Duodenal mucosa (tissue), 2 donors: ENCODE results near the gene MAP3K13.

Experiments used
- H3K27ac ChIP-seq: one replicate; pipeline ENCODE4 v1.7.0; 2013; ENCODE audit warnings: low read depth, low read length
- H3K27me3 ChIP-seq, 2 donors: one replicate each; pipeline ENCODE4 v1.7.0; 2013; ENCODE audit warnings: low read length in 2 of 2, control low read depth in 1 of 2; ENCODE audit not compliant: insufficient read depth in 2 of 2, control insufficient read depth in 1 of 2
- H3K36me3 ChIP-seq, 2 donors: one replicate each; pipeline ENCODE4 v1.7.0; 2013; ENCODE audit warnings: low read length in 2 of 2, control low read depth in 1 of 2; ENCODE audit not compliant: insufficient read depth in 2 of 2, control insufficient read depth in 1 of 2
- H3K4me1 ChIP-seq, 2 donors: one replicate each; pipeline ENCODE4 v1.7.0; 2013; ENCODE audit warnings: low read length in 2 of 2, control low read depth in 1 of 2; ENCODE audit not compliant: insufficient read depth in 2 of 2, control insufficient read depth in 1 of 2
- H3K4me3 ChIP-seq, 2 donors: one replicate each; pipeline ENCODE4 v1.7.0; 2013; ENCODE audit warnings: low read length in 2 of 2, low read depth in 1 of 2
- H3K9ac ChIP-seq, 2 donors: one replicate each; pipeline ENCODE4 v1.7.0; 2013; ENCODE audit warnings: low read length in 2 of 2, low read depth in 1 of 2
- H3K9me3 ChIP-seq, 2 donors: one replicate each; pipeline ENCODE4 v1.7.0; 2013; ENCODE audit warnings: low read length in 2 of 2, control low read depth in 1 of 2; ENCODE audit not compliant: control insufficient read depth in 1 of 2

The MAP3K13 gene

DNA sequence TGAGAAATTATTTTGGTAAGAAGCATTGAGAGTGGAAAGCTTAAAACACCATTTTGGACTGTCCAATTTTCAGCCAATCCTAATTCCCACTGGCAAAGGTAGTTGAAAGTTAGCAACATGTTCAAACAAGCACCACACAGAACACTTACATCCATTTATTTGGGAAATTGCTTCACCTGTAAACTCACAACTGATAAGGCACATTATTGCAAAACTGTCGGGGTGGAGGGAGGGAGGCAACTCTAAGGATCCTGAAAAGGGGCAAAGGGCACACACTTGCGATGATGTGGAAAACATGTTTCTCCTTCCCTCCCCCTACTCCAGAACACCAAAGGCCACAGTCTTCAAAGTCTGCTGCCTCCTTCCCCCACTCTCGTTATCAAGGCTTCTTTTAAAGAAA is 126.5 kb downstream of the MAP3K13 start:
- Histone ChIP-seq H3K27ac (no peak overlapping the region), H3K27me3 (no peaks in the 10 kb centered on the region), H3K36me3 (peaks cover 37 to 79% of the 10 kb centered on the region in 2 donors), H3K4me1 (peaks cover 15 to 19% of the 10 kb centered on the region in 2 donors), H3K4me3 (no peak overlapping the region), H3K9ac (no peak overlapping the region), H3K9me3 (no peaks in the 10 kb centered on the region)

DNA sequence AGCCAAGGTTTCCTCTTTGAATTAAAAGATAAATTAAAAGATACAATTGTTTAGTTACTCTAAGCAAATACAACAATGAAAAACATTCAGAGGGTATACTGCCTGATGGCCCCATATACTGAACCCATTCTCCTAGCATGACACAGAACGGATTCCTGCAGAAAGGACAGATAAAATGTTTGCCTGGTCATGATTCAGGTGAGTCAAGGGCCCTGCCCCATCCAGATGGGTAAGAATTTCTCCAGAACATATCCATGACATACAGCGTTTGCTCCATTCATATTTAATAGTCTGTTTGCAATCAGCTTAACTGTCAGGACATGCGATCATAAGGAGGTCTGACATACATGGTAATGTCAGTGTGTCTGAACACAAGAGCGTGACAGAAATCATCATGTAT is 127.3 kb downstream of the MAP3K13 start:
- no peak overlapping the region for H3K27ac ChIP-seq
- H3K4me1 ChIP-seq = peaks cover 15 to 19% of the 10 kb centered on the region in 2 donors
- H3K36me3 ChIP-seq = peaks cover 44 to 81% of the 10 kb centered on the region in 2 donors

DNA sequence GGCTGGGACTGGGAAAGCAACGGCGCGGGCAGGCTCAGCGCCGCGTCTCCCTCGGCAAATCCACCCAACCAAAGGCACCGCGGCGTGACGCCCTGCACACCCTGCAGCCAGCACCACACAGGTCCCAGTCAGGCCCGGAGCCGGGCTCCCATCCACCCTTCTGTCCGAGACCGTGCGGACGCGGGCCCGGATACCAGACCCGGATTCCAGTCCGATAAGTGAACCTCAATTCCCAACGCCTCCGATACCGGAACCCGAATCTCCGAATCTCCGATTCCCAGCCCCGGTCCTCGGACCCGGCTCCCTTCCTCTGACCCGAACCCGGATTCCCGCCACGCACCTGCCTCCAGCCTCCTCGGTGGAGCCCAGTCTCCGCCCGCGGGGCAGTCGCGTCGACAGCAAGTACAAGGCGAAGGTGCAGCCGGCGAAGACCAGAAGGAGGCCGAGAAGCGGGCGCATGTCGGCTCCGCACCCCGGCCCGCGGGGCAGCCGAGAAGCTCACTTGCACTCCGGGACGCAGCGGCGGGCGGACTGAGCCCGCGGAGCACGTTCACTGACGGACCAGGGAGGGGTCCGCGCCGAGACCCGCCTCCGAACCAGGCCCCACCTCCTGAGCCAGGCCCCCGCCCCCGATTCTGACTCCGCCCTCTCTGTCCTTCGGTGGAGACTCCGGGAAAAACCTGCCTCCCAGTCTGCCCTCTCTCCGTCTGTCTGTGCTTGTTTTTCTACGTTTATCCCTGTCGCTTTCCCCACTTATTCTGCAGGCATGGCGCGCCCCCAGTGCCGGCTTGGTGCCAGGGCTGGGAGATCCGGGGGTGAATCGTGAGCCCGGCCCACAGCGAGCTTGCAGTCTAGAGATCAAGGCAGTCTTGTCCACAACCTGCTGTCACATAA is 135.8 kb downstream of the MAP3K13 start, which contains the start of gene TMEM41A:
Gene TMEM41A, minus strand, starts transcription at position 533 of the 894 bp plus-strand sequence. Its CDS starts 74 bp downstream, at position 459.
- H3K27ac ChIP-seq = peak within 1 kb of the TSS; percentile 93
- peak within 1 kb of the TSS; percentile 96 to 98 for H3K9ac ChIP-seq
- H3K4me3 ChIP-seq = peak within 1 kb of the TSS; percentile 88 to 93
- H3K27me3 ChIP-seq = no peaks in the 10 kb centered on the region
- H3K36me3 ChIP-seq = peaks cover 30 to 33% of the 10 kb centered on the region in 2 donors
- H3K4me1 ChIP-seq = peaks cover 37 to 41% of the 10 kb centered on the region in 2 donors
- H3K9me3 ChIP-seq = no peaks in the 10 kb centered on the region

More for the DNA sequence above, 127.3 kb downstream of the MAP3K13 start:
- Histone ChIP-seq H3K9me3 (no peaks in the 10 kb centered on the region), H3K4me3 (no peak overlapping the region), H3K9ac (no peak overlapping the region), H3K27me3 (no peaks in the 10 kb centered on the region)

DNA sequence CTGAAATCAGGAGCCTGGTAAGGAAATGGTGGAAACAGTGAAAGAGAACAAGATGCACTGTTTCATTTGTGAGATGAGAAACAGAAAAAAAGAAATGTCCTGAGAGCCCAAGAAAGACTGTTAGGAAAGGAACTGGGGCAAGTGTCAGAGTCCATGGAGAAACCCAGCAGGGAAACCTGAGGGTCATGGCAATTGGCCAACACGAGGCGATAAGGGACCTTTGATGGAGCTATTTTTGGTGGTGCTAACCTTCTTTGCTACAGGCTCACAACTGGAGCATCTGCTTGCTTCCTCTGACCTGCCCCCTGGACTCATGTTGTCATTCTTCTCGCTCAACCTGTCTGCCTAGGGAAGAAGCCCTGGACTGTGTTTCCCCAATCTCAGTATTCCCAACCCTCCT is 140.1 kb downstream of the MAP3K13 start:
- Histone ChIP-seq H3K27ac (no peak overlapping the region), H3K9me3 (no peaks in the 10 kb centered on the region), H3K27me3 (no peaks in the 10 kb centered on the region), H3K4me3 (peak overlapping the region in 1 of 2 donors; percentile 23), H3K36me3 (peaks cover under 1 to 2% of the 10 kb centered on the region in 2 donors), H3K9ac (no peak overlapping the region), H3K4me1 (peaks cover 21 to 25% of the 10 kb centered on the region in 2 donors)

DNA sequence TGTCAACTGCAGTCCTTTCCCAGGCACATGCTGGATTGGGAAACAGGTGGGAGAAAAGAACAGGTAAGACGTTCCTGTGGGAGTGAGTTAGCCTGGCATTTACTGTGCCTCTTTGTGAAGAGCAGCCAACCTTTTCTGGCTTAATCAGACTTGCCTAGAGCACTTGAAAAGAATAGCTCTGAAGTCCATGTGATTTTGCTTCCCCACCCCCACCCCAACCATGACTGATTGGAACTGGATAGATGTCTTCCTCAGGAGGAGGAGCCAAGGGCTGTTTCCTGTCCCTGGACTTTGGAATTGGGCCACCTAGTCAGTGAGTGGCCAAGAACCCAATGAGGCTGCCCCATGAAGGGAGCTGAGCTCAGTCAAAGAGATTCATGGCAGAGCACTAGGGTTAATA is 140.6 kb downstream of the MAP3K13 start:
- Histone ChIP-seq H3K27me3 (no peaks in the 10 kb centered on the region), H3K27ac (no peak overlapping the region), H3K4me1 (peaks cover 21 to 25% of the 10 kb centered on the region in 2 donors)

DNA sequence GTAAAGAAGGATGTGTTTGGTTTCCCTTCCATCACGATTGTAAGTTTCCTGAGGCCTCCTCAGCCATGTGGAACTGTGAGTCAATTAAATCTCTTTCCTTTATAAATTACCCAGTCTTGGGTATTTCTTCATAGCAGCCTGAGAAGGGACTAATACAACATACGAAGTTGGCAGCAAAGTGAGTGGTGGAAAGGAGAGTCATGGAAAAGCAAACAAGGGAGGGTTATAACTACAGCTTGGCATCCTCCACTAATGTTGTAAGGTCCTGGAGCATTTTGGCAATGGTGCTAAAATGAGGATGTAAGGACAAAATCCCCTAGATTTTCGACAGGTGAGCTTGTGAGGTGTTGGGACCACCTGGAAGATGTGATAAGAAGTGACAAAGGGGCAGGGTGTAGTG is 141.7 kb downstream of the MAP3K13 start:
- no peak overlapping the region for H3K9ac ChIP-seq
- H3K27me3 ChIP-seq = no peaks in the 10 kb centered on the region
- peaks cover 7 to 8% of the 10 kb centered on the region in 2 donors for H3K36me3 ChIP-seq
- peaks cover 16 to 18% of the 10 kb centered on the region in 2 donors for H3K4me1 ChIP-seq
- no peak overlapping the region for H3K27ac ChIP-seq
- H3K9me3 ChIP-seq = no peaks in the 10 kb centered on the region
- H3K4me3 ChIP-seq = no peak overlapping the region

More for the DNA sequence above, 140.6 kb downstream of the MAP3K13 start:
- Histone ChIP-seq H3K4me3 (no peak overlapping the region), H3K9ac (no peak overlapping the region), H3K36me3 (peaks cover 6 to 7% of the 10 kb centered on the region in 2 donors), H3K9me3 (no peaks in the 10 kb centered on the region)

DNA sequence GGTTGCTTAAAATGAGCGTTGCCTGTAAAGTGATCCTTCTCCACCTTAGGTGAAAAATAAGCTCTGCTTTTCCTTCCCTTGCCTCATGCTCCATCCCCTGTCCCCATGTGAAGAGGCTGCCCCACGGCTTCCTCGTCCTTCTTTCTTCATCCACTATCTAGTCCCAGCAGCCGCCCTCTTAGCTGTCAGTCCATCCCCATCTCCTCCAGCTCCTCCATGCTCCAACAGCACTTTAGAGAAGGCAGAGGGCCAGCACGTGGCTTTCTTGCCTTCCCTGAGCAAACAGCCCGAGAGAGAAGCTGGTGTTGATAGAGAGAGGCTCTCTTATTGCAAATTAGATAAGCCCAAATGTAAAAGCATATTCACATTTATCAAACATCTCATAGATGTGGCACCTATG is 144.9 kb downstream of the MAP3K13 start:
- Histone ChIP-seq H3K9ac (no peak overlapping the region), H3K4me1 (peaks cover 8 to 13% of the 10 kb centered on the region in 2 donors), H3K9me3 (no peaks in the 10 kb centered on the region), H3K36me3 (peaks cover 8 to 11% of the 10 kb centered on the region in 2 donors), H3K4me3 (no peak overlapping the region), H3K27ac (no peak overlapping the region), H3K27me3 (no peaks in the 10 kb centered on the region)

DNA sequence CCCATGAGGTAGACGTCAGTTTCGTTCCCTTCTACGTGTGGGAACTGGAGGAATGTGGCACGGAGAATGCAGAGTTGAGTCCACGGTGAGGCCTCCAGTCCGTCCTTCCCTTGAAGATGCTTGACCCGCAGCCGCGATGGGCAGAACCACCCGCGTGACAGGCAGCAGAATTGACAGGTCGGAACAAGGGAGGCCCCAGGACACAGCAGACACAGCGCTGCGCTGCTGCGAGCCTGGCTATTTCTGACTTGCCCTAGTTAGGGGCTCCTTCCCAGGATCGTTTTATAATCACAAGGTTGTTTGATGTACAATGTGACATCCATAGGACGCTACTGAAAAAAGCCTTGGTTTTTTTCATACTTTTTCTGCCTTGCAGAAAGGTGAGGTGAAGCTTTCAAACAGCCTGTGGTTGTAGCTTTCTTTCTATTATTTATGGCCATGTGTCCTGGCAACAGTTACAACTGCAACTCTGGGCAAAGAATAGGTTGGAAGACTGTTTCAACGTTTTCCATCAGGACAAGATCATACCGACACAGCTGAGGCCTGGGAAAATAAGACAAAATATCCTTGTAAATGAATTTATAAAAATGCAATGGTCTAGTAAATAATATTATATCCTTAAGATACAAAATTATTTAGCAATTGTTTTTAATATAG is 145.5 kb downstream of the MAP3K13 start:
- H3K9me3 ChIP-seq = no peaks in the 10 kb centered on the region
- H3K4me1 ChIP-seq = peaks cover 3 to 7% of the 10 kb centered on the region in 2 donors
- no peak overlapping the region for H3K9ac ChIP-seq
- peaks cover 8 to 11% of the 10 kb centered on the region in 2 donors for H3K36me3 ChIP-seq
- H3K27ac ChIP-seq = no peak overlapping the region
- H3K27me3 ChIP-seq = no peaks in the 10 kb centered on the region
- H3K4me3 ChIP-seq = no peak overlapping the region

DNA sequence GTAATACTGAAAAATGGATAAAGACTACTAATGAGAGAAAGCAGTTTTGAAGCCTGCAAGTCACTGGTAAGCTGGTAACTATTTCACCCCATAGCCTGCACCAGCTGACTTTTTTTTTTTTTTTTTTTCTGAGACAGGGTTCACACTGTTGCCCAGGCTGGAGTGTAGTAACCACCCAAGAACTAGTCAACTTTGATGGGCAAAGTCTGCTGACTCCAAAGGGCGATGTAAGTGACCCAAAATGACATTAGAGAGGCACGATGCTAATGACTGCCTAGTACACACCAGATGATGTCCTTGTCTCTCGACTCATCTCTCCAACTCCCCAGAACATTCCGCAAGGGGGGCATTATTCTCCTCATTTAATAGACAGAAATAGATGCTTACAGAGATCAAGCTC is 148.8 kb downstream of the MAP3K13 start:
- H3K27ac ChIP-seq = no peak overlapping the region
- no peaks in the 10 kb centered on the region for H3K4me1 ChIP-seq

More for the DNA sequence above, 148.8 kb downstream of the MAP3K13 start:
- H3K4me3 ChIP-seq = no peak overlapping the region
- no peaks in the 10 kb centered on the region for H3K9me3 ChIP-seq
- H3K9ac ChIP-seq = no peak overlapping the region
- H3K36me3 ChIP-seq = peaks cover 17% of the 10 kb centered on the region in 2 donors
- no peaks in the 10 kb centered on the region for H3K27me3 ChIP-seq
